Endothelial cell of umbilical vein (primary cell): ENCODE results near the gene UROD. TPM values are rescaled to one million over a fixed set of nuclear protein-coding genes. Genes with fewer than 3 reads are reported as not detected.

ENCODE experiments used
- BruUV-seq: library from RNA; stranded (reverse); fragments of 400-500 nt; replicated peaks from 2 replicates; lab custom pipeline; 2021; lab: Mats Ljungman, UMichigan
- CTCF ChIA-PET: fragments of 300-600, 350-600 bp; sonication (Branson Sonifier 250); formaldehyde crosslinking; loops from one replicate; lab custom pipeline; 2021; ENCODE audit warnings: antibody characterized with exemption, inconsistent platforms; lab: Charles Lee
- POLR2A ChIA-PET: fragments of 300-600, 350-600 bp; sonication (Branson Sonifier 250); formaldehyde crosslinking; loops from one replicate; lab custom pipeline; 2021; ENCODE audit warnings: antibody characterized with exemption, inconsistent platforms; lab: Charles Lee
- DNase-seq: peaks from one replicate; pipeline ENCODE4 v3.0.0-alpha.2; 2011; ENCODE audit warnings: low read depth, low spot score
- FAIRE-seq: peaks from 2 replicates; lab custom pipeline; 2011; peaks lifted over from hg19 to GRCh38; lab: Jason Lieb, UNC
- H2AFZ ChIP-seq: 2 replicates; pipeline ENCODE4 v1.6.0; 2012; ENCODE audit warnings: low read depth, low read length, control low read depth, inconsistent platforms
- H3K27ac ChIP-seq: 2 replicates; pipeline ENCODE4 v1.5.1; 2011; ENCODE audit warnings: low read depth, mild to moderate bottlenecking, control low read depth, low read length, moderate library complexity; ENCODE audit not compliant: insufficient read depth
- H3K27me3 ChIP-seq, 2 experiments: 2 replicates each; pipeline versions ENCODE4 v1.6.0 to v1.6.1; 2011; ENCODE audit warnings: low read length in 2 of 2, mixed read lengths in 1 of 2; ENCODE audit not compliant: control insufficient read depth in 2 of 2, insufficient read depth in 2 of 2
- H3K36me3 ChIP-seq, 2 experiments: 2 replicates in 1 of 2; 3 replicates in 1 of 2; pipeline ENCODE4 v1.5.1; 2011; ENCODE audit warnings: low read length in 2 of 2, mild to moderate bottlenecking in 1 of 2, moderate library complexity in 1 of 2; ENCODE audit not compliant: control insufficient read depth in 2 of 2, insufficient read depth in 2 of 2; ENCODE audit errors: extremely low read depth in 1 of 2
- H3K4me1 ChIP-seq: 3 replicates; pipeline ENCODE4 v1.5.1; 2011; ENCODE audit warnings: mild to moderate bottlenecking, low read length; ENCODE audit not compliant: control insufficient read depth, insufficient read depth; ENCODE audit errors: extremely low read depth
- H3K4me2 ChIP-seq: 2 replicates; pipeline ENCODE4 v1.6.1; 2011; ENCODE audit warnings: low read length, control low read depth, mixed read lengths; ENCODE audit not compliant: insufficient read depth
- H3K4me3 ChIP-seq, 3 experiments: fragments of 200-600 bp in 1 of 3; sonication (generic), shearing (Covaris generic) in 1 of 3; replicated peaks in 1 of 3; 2 replicates each; pipeline ENCODE4 v1.5.1; 2011 to 2016; ENCODE audit warnings: control low read depth in 3 of 3, low read length in 3 of 3, mild to moderate bottlenecking in 2 of 3, inconsistent platforms in 1 of 3, low read depth in 1 of 3, moderate library complexity in 1 of 3; ENCODE audit not compliant: insufficient read depth in 1 of 3
- H3K79me2 ChIP-seq: 2 replicates; pipeline ENCODE4 v1.6.0; 2012; ENCODE audit warnings: low read length, inconsistent platforms; ENCODE audit not compliant: control insufficient read depth, insufficient read depth
- H3K9ac ChIP-seq: replicated peaks from 2 replicates; pipeline ENCODE3; 2011; ENCODE audit warnings: low read length, control low read depth; ENCODE audit not compliant: insufficient read depth; ENCODE audit errors: extremely low read depth
- H3K9me1 ChIP-seq: replicated peaks from 3 replicates; pipeline ENCODE4 v1.6.0; 2011; ENCODE audit warnings: mild to moderate bottlenecking, low read length; ENCODE audit not compliant: control insufficient read depth, insufficient read depth; ENCODE audit errors: extremely low read depth
- H3K9me3 ChIP-seq: replicated peaks from 2 replicates; pipeline ENCODE4 v1.5.1; 2012; ENCODE audit warnings: low read length, inconsistent platforms; ENCODE audit not compliant: control insufficient read depth, insufficient read depth
- H4K20me1 ChIP-seq: replicated peaks from 2 replicates; pipeline ENCODE3; 2011; ENCODE audit warnings: mild to moderate bottlenecking, low read length; ENCODE audit not compliant: control insufficient read depth, insufficient read depth; ENCODE audit errors: extremely low read depth
- CTCF ChIP-seq, 2 donors: IDR thresholded peaks; 1 replicate in 1 of 2; 2 replicates in 1 of 2; pipeline ENCODE4 v1.5.1; 2011; ENCODE audit warnings: low read length in 2 of 2, mild to moderate bottlenecking in 2 of 2, moderate library complexity in 2 of 2, control low read depth in 1 of 2, inconsistent platforms in 1 of 2, low read depth in 1 of 2; ENCODE audit not compliant: insufficient read depth in 1 of 2; ENCODE audit errors: extremely low read depth in 1 of 2
- EZH2 ChIP-seq: IDR thresholded peaks from 2 replicates; pipeline ENCODE4 v1.6.1; 2012; ENCODE audit warnings: borderline replicate concordance, low read depth, mild to moderate bottlenecking, moderate library complexity, low read length, inconsistent platforms; ENCODE audit not compliant: severe bottlenecking
- FOS ChIP-seq: IDR thresholded peaks from 2 replicates; pipeline ENCODE4 v1.6.1; 2011; ENCODE audit warnings: mild to moderate bottlenecking, low read length, moderate library complexity, borderline replicate concordance; ENCODE audit not compliant: insufficient read depth
- GATA2 ChIP-seq: IDR thresholded peaks from 2 replicates; pipeline ENCODE4 v1.7.0; 2011; ENCODE audit warnings: low read depth, mild to moderate bottlenecking, moderate library complexity, mixed read lengths, low read length; ENCODE audit not compliant: insufficient read length, insufficient read depth
- JUN ChIP-seq: IDR thresholded peaks from 2 replicates; pipeline ENCODE4 v1.6.1; 2011; ENCODE audit warnings: borderline replicate concordance, low read depth; ENCODE audit not compliant: insufficient read length, insufficient read depth
- MYC ChIP-seq: IDR thresholded peaks from one replicate; pipeline ENCODE4 v1.6.1; 2011; ENCODE audit warnings: mild to moderate bottlenecking, low read depth, low read length
- POLR2A ChIP-seq: IDR thresholded peaks from 2 replicates; pipeline ENCODE4 v1.6.1; 2012; ENCODE audit warnings: low read depth, mild to moderate bottlenecking, control low read depth, low read length
- POLR2AphosphoS5 ChIP-seq: IDR thresholded peaks from 2 replicates; pipeline ENCODE4 v1.6.1; 2012; ENCODE audit warnings: low read depth, mild to moderate bottlenecking, control low read depth, low read length, moderate library complexity; ENCODE audit not compliant: insufficient read depth
- dilution Hi-C: fragments of 300-500 bp; cut with MboI; formaldehyde crosslinking; loops from one replicate; pipeline ENCODE4 v1.15.0; 2019; ENCODE audit warnings: low sequenced_read_pairs; ENCODE audit not compliant: extremely low pct_ligation_motif_present
- intact Hi-C: fragments of 100-400 bp; cut with micrococcal nuclease; formaldehyde crosslinking; loops from one replicate; pipeline ENCODE4 v1.10.0; 2022
- polyA plus RNA-seq, 4 experiments: library from polyadenylated mRNA; depleted of rRNA in 3 of 4; stranded (reverse) in 3 of 4; unstranded in 1 of 4; fragments of >200 nt; gene quantifications; 2 replicates each; pipeline versions ENCODE4 v1.2.1 to v1.2.3, GENCODE V29; 2011 to 2012; ENCODE audit warnings: missing spikeins in 1 of 4
- total RNA-seq: library from RNA; stranded (reverse); gene quantifications from 2 replicates; pipeline ENCODE4 v1.2.3, GENCODE V29; 2021
- TF ChIP-seq, protein P1 (sequence below): IDR thresholded peaks from 2 replicates; pipeline ENCODE4 v1.6.1; 2011; ENCODE audit not compliant: insufficient read depth, insufficient read length

The UROD gene
- total and polyA plus RNA-seq, 2 donors (not counting 3 experiments of a cell fraction or from before 2014, with no cell fraction given) = 192 to 636 TPM

GRCh38 chr1:45037456-45037855, 25.4 kb downstream of the UROD start:
- Histone ChIP-seq H3K9me1 (no peaks in the 10 kb centered on the region), H3K4me3 (no peak overlapping the region), H3K4me2 (no peak overlapping the region), H2AFZ (no peak overlapping the region), H3K27ac (no peak overlapping the region), H3K4me1 (no peaks in the 10 kb centered on the region), H3K79me2 (no peaks in the 10 kb centered on the region), H3K27me3 (no peaks in the 10 kb centered on the region), H3K36me3 (peaks cover 0 to 2% of the 10 kb centered on the region in 2 experiments), H3K9me3 (no peaks in the 10 kb centered on the region), H4K20me1 (no peaks in the 10 kb centered on the region), H3K9ac (no peak overlapping the region)
- no peak for FAIRE-seq
- no peak for DNase-seq
- intact Hi-C loops (no loop called here), dilution Hi-C loops (no loop called here)
- ChIA-PET CTCF (no interaction called here), POLR2A (no interaction called here)
- BruUV-seq = no TSS peak
- TF ChIP-seq GATA2 = no peak
- no peak for TF ChIP-seq CTCF (IDR thresholded peaks at IDR 0.05; ENCODE audit: extremely low read depth in 1 of 2, insufficient read depth in 1 of 2, low read depth in 1 of 2, low read length in 2 of 2)
- no peak for TF ChIP-seq FOS
- TF ChIP-seq, protein P1, sequence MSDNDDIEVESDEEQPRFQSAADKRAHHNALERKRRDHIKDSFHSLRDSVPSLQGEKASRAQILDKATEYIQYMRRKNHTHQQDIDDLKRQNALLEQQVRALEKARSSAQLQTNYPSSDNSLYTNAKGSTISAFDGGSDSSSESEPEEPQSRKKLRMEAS = no peak
- TF ChIP-seq POLR2AphosphoS5 = no peak
- TF ChIP-seq EZH2 = no peak
- no peak for TF ChIP-seq POLR2A
- TF ChIP-seq JUN = no peak
- no peak for TF ChIP-seq MYC
